B cell (primary cell): ENCODE results near the gene HOXD1.

ENCODE experiments used
- EZH2 ChIP-seq: IDR thresholded peaks from 2 replicates; pipeline ENCODE4 v1.6.1; 2012; ENCODE audit warnings: borderline replicate concordance, low read depth, mild to moderate bottlenecking, moderate library complexity, low read length; ENCODE audit not compliant: insufficient read depth, poor library complexity, severe bottlenecking
- TF ChIP-seq, protein P1 (sequence below): fragments of 200-600 bp; IDR thresholded peaks from one replicate; pipeline ENCODE4 v1.8.0; 2022; ENCODE audit warnings: antibody characterized with exemption, mild to moderate bottlenecking

DNA sequence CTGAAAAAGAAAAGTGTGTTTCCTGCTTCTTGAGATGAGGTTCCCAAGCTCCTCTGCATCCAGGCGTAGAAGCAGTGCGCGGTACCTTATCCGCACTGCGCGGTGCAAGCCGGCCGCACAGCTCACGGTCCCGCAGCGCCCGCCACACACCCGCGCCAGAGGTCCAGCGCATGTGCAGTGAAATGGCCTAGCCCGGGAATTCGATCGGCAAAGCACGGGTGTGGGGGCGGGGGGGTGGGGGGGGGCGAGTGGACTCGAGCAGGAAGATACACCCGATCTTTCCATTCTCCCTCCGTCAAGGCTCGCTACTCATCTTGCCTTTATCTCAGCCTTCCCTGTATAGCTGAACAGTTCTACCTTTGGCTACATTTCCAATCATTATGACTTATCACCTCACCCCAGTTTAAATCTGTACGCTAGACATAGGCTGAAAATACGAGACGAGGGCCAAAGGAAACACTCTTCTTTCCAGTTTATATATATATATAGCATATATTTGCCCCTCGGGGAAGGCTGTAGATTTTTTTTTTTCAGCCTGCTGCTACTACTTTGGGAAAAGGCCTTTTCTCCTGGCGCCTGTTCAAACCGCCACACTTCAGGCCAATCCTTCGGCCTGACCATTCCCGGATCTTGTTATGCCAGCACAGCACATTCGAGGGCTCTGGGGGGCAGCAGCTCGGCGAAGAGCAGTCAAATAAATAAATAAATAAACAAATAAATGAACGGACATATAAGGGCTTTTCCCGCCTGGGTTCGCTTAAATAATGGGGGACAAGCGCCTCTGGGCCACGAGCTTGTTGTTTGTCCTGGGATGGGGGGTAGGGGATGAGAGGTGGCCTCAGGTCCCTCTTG lies 48.6 kb upstream of the HOXD1 start:
- TF ChIP-seq, protein P1, sequence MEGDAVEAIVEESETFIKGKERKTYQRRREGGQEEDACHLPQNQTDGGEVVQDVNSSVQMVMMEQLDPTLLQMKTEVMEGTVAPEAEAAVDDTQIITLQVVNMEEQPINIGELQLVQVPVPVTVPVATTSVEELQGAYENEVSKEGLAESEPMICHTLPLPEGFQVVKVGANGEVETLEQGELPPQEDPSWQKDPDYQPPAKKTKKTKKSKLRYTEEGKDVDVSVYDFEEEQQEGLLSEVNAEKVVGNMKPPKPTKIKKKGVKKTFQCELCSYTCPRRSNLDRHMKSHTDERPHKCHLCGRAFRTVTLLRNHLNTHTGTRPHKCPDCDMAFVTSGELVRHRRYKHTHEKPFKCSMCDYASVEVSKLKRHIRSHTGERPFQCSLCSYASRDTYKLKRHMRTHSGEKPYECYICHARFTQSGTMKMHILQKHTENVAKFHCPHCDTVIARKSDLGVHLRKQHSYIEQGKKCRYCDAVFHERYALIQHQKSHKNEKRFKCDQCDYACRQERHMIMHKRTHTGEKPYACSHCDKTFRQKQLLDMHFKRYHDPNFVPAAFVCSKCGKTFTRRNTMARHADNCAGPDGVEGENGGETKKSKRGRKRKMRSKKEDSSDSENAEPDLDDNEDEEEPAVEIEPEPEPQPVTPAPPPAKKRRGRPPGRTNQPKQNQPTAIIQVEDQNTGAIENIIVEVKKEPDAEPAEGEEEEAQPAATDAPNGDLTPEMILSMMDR, result no peak
- TF ChIP-seq EZH2, result peak; percentile 16
